ENCODE measurements around the gene URB2. TPM values are rescaled to one million over a fixed set of nuclear protein-coding genes. Genes with fewer than 3 reads are reported as not detected.
A peak's percentile ranks its signal among the peaks of the same experiment; 100 is the strongest.
"Not testable (repeated sequence)": the region's sequence is repeated elsewhere in the genome, so short reads cannot be mapped to it uniquely, and the experiment has no call there.

The URB2 gene
- total RNA-seq, 1 donor from 2014 or later: 14.7 TPM

DNA sequence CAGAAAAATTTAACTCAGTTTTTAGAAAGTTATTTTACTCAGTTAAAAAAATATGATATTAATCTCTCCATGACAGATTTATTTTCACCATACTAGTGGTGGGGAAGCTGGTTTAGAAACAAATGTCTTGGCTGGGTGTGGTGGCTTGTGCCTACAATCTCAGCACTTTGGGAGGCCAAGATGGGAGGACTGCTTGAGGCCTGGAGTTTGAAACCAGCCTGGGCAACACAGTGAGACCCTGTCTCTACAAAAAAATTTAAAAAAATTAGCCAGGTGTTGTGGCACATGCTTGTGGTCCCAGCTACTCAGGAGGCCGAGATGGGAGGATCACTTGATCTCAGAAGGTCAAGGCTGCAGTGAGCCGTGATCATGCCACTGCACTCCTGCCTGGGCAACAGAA lies 17.5 kb upstream of the URB2 start:
- no peak for DNase-seq (ENCODE audit: low spot score in 2 of 2)
- FAIRE-seq: no peak

DNA sequence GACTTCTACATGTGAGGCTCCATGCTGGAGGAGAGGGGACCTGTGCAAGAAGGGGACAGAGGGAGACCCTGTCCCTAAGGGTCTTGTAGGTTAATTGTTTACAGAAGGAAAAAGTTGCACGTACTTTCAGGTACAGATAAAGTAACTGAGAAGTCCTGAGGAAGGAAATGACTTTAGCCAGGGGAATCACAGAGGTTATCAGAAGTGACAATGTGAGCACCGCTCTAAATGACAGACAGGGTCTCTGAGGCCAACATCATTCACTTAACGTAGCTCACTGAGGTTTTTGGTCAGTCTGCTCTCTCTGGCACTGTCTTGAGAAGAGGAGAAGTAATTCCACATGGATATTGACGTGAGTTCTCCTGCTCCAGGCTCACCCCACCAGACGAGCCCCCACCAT lies 12.1 kb upstream of the URB2 start:
- FAIRE-seq (no peak), DNase-seq (ENCODE audit: low spot score in 2 of 2) (no peak)

DNA sequence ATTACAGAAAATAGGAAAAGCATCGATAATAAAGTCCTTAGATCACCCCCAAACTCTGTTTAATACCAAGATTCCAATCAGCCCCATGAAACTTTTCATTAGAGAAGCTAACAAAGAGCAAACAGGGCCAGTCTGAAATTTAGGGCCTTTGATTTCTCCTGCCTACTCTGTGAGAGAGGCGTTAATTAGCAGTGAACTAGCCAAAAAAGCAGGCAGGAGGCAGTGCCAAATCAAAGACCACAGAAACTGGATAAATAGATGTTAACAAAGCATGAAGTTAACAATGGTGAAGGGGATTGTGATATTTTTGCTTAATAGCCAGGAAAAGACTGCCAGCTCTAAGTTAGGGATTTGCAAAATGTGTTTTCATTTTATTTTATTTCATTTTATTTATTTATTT lies 11.3 kb upstream of the URB2 start:
- DNase-seq (ENCODE audit: low spot score in 2 of 2): no peak
- FAIRE-seq: no peak

DNA sequence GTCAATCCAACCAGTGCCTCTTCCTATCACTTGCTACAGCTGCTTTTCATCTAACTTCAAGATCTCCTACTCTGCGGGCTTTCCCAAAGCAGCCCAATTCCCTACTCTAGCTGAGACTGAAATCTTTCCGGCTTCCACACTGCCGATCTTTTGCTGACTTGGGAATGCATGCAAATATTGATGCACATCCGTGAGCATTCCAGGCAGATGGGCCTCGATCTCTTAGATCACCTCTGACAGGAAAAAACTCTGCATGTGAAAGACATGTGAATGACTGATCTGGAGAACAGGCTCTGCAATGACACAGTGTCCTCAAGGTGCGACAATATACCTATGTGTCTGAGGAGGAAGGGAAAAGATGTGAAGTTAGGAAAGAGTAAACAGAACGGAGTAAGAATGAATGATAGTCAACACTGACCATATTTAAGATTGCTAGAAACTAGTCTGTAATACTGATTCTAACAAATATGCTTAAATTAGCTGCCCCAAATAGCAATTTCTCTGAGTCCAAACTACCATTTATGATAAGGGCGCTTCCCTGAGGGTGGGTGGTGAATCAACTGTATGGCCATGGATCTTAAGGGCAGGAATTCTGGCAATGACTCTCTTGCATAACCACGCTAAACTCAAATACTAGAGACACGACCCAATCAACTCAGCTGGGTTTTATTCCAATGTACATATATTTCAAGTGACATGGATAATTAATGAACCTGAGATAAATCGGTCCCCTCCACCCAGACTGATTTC lies 8.5 kb upstream of the URB2 start:
- DNase-seq (ENCODE audit: low spot score in 2 of 2): no peak
- no peak for FAIRE-seq

DNA sequence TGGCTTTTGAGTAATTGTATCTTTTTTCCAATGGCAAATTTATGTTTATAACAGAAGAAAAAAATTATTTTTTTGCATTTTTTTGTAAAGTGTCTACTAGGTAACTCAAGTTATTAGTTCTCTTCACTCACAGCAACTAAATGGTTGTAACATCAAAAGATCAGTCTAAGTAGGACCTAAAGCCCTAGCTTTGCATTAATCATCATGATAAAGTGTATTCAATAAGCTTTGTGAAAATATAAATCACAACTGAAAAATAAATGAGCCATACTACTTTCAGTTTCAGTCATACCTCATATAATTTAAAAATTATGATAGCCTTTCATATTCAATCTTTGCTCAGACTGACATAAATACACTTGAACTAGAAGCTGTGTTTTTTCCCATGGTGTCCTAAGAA lies 7.0 kb upstream of the URB2 start:
- FAIRE-seq: no peak
- DNase-seq (ENCODE audit: low spot score in 2 of 2): no peak

DNA sequence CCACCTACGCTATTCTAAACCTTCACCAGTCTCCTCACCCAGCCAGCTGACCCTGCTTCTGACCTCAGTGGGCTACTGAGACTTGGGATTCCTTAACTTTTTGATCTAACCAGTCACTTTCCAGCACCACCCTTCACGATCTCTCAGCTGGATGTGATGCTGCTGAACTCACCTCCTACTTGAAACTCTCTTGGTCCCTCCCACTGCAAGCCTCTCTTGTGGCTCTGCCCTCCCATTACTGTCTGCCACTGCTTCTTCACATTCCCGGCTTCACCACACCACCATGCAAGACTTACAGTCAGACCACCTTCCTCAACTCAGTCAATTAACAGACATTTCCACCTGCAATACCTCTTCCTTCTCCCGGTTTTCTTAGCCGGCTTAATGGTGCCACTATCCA lies 6.4 kb upstream of the URB2 start:
- FAIRE-seq (no peak), DNase-seq (ENCODE audit: low spot score in 2 of 2) (no peak)

DNA sequence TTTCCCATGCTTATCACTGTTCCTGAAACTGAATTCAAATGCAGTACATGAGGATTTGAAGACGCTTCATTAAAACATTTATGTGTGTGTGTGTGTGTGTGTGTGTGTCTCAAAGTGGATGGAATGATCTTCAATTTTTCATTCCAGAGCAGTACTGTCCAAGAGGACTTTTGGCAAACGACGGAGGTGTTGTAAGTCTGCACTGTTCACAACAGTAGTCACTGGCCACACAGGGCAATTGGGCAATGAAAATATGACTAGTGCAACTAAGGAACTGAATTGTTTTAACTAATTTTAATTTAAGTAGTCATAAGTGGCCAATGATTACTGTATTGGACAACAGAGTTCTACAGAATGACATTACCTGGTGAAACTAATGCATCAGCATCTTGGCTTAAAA lies 5.2 kb upstream of the URB2 start:
- FAIRE-seq: no peak
- DNase-seq (ENCODE audit: low spot score in 2 of 2): no peak

DNA sequence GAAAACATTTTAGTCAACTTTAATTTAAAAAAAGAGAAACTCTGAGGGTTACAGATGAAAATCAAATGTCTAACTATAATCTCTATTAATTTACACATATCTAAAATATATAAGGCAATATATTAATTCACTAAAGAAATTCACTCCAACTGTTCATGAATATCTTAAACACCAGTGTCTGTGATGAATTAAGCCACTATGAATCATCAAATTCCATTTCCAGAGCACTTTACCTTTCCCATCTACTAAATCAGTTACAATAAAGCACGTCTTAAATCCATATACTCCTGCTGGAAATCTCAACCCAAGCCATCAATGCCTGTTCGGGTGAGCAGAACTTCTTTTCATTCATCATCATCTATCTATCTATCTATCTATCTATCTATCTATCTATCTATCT lies 4.4 kb upstream of the URB2 start:
- FAIRE-seq (no peak), DNase-seq (ENCODE audit: low spot score in 2 of 2) (no peak)

DNA sequence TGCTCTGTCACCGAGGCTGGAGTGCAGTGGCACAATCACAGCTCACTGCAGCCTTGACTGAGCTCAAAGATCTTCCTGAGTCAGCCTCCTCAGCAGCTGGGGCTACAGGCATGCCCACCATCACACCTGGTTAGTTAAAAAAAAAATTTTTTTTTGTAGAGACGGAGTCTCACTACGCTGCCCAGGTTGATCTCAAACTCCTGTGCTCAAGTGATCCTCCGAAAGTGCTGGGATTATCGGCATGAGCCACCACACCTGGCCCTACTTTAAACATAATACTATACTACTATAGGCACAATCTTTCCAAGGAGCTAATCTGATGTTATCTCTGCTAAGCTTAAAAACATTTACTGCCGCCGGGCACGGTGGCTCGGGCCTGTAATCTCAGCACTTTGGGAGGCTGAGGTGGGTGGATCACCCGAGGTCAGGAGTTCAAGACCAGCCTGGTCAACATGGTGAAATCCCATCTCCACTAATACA lies 3.4 kb upstream of the URB2 start:
- DNase-seq (ENCODE audit: low spot score in 2 of 2); FAIRE-seq: not testable (repeated sequence)

DNA sequence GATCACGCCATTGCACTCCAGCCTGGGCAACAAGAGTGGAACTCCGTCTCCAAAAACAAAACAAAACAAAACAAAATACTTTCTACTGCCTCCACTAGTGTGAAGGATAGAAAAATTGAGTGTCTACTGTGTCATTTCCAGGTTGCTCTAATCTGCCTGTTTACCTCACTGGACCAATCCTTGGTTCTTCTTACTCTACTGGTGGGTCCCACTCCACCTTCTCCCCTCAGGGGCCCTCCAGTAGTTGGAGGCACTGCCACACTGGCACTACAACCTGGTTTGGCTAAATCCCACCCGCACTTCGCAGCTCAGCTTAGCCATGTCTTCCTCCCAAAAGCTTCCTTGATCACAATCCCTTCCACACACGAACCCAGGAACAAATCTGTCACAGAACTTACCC lies 2.8 kb upstream of the URB2 start:
- FAIRE-seq: no peak
- DNase-seq (ENCODE audit: low spot score in 2 of 2): no peak

DNA sequence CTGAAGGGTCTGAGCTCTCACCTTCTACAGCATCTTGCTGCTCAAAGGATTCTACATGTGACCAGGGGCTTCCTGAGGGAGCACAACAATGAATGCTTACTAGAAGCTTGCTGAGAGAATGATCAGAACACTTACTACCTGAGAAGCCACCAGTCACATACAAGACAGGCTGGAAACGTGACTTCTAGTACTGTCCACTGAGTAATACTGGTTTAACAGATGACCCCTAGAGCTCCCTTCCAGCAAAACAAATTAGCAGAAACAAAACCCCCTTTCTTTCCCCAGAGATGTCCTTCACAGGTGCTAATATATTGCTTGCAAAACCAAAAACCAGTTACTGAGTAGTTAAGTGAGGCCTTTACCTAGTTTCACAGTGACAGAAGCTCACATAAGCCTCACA lies 2.2 kb upstream of the URB2 start:
- DNase-seq (ENCODE audit: low spot score in 2 of 2): no peak
- FAIRE-seq: no peak

DNA sequence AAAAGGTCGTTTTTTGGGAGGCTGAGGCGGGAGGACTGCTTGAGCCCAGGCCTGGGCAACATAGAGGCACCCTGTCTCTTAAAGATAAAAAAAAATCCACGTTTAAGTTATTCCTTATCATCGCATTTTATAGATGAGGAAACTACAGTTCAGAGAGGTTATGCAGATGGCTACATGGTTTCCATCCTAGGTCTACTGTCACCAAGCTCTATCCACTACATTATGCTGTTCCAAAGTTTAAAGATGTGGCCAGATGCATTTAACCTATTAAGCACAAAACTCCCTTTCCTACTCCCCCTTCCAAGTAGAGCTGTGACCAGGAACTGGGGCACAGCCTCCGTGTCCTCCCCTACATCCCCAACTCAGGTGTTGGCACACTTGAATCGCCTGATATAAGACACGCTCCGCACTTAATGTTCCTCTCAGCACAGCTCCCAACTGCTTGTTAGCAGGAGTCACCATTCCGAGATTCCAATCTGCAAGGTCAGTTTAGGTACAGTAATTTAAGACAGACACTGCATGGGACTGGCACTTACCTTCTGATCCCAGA lies 1.5 kb upstream of the URB2 start:
- FAIRE-seq: no peak

DNA sequence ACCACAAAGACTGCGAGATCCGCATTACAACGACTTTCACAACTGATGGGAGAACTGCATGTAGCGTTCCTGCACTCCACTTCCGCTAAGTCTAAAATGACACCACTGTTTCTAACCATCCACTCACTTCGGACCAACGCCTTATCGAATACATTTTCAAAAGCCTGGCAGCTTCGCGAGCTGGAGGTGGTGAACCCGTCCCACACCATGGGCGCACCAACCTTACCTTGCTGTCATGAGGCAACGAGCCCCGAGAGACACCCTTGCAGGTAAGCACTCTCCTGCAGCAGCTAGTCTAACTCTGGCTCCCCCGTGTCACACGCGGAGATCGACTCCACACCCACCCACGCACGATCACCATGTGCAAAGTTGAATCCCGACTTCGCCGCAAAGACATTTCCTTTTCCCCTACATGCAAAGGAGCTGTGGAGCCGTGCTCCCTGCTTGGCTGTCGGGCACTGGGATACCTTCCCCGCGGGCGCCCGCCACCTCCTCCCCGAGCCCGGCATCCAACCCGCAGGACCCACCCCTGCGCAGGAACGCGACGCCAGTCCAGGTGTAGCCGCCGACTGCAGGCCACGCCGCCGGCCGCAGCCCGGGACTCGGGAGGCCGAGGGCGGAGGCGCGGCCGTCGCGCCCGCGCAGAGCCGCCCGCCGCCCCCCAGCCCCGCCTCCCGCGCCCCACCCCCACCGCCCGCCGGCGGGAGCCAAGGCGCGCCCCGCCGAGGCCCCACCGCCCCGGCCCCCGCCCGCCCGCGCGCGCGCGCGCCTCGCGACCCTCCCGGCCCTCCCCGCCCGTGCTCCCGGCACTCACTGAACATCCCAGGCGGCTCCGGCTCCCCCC lies 754 bp upstream of the URB2 start:
- DNase-seq (ENCODE audit: low spot score in 2 of 2) (peak; percentile 86 to 91), FAIRE-seq (no peak)

More for the DNA sequence above, 1.5 kb upstream of the URB2 start:
- DNase-seq (ENCODE audit: low spot score in 2 of 2): peak in 1 of 2 donors; percentile 19

DNA sequence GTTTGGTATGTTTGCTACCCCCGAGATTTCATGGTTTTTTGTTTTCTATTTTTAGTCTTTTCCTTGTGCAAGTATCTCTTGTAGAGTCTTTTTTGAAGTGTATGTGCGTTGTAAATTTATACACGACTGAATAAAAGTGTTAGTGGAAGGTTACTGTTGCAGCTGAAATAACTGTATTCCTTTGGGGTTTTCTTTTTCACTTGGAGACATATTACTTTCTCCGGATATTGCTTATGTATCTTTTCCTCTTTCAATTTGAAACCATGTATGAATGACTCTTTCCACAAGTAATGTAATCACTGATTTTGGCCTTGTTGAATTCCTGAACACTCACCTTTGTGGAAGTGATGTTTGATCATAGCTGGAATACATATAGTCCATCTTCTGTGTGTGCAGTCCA lies 956 bp downstream of the URB2 start:
- FAIRE-seq (no peak), DNase-seq (ENCODE audit: low spot score in 2 of 2) (no peak)

DNA sequence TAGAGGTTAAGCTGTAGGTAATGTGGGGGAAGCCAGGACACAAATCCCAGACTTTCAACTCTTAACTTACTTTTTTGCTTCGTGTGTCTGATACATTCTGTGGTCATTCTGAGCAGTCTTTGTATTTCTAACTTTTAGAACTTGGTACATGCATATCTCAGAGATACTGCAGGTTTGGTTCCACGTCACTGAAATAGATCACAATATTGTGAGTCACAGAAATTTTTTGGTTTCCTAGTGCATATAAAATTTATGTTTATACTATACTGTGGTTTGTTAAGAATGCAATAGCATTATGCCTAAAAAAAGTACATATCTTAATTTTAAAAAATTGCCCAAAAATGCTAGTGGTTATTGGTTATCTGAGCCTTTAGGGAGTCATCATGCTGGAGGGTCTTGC lies 3.2 kb downstream of the URB2 start:
- no peak for FAIRE-seq
- DNase-seq (ENCODE audit: low spot score in 2 of 2): no peak

DNA sequence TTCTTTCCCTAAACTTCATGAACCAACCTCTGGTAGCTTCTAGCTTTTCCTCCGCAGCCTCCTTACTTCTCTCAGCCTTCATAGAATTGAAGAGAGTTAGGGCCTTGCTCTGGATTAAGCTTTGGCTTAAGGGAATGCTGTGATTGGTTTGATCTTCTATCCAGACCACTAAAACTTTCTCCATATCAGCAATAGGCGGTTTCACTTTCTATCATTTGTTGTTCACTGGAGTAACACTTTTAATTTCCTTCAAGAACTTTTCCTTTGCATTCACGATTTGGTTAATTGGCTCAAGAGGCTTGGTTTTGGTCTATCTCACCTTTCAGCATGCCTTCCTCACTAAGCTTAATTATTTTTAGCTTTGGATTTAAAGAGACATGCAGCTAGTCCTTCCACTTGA lies 5.1 kb downstream of the URB2 start:
- no peak for FAIRE-seq
- DNase-seq (ENCODE audit: low spot score in 2 of 2): no peak

DNA sequence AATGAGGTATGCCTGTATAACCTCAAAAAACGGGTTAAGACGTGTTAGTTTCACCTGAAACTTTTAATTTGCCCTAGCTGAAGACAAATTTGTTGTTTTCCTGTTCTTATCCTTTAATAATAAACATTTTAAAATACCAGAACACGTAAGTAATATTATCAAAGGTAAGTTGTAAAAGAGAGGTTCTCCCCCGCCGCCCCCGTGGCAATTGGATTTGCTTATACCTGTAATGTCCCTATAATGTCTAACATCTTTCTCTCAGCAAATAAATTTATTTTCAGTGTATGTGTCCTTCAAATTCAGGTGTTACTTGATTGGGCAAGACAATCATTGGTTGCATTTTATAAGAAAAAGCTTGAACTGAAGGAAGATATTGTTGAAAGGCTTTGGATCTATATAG lies 5.9 kb downstream of the URB2 start:
- FAIRE-seq: no peak
- DNase-seq (ENCODE audit: low spot score in 2 of 2): no peak

DNA sequence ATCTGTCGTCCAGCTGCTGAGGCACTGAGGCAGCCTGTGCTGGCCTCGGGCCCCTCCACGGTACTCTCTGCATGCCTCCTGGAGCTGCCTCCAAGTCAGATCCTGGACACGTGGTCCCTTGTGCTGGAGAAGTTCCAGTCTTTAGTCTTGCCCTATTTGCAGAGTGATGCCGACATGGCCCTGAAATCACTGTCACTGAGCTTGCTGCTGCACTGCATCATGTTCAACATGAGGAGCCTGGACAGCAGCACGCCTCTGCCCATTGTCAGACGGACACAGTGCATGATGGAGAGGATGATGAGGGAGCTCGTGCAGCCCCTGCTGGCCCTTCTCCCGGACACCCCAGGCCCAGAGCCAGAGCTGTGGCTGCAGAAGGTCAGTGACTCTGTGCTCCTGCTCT lies 10.0 kb downstream of the URB2 start:
- no peak for FAIRE-seq
- DNase-seq (ENCODE audit: low spot score in 2 of 2): no peak

DNA sequence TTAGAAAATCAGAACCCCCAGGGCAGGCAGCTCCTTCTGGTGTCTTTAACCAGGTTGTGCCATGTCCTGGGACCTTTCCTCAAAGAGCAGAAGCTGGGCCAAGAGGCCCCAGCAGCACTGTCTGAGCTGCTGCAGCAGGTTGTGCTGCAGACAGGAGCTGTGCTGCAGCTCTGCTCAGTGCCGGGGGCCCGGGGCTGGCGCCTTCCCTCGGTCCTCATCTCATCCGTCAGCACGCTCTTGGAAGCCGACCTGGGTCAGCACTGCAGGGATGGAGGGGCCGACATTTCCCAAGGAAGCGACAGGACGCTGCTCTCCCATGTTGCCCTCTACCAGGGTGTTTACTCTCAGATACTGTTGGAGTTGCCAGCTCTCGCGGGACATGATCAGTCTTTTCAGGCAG lies 11.7 kb downstream of the URB2 start:
- FAIRE-seq (no peak), DNase-seq (ENCODE audit: low spot score in 2 of 2) (no peak)

DNA sequence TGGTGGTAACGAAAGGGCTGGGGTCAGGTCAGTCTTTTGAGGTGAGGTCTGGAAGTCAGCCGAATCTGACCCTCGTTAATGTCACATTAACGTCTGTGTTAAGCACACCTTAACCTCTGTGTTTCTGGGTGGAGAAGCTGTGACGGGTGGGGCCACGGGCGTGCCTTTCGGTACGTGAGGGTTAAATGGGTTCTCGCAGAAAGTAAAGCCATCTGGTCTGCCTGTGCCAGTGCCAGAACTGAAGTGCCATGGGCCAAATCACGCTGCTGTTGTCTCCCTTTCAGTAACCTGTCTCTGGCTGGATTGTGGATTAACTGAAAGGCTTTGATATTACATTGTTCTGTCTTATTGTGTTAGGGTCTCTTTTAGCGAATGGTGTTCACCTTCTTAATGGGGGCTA lies 14.4 kb downstream of the URB2 start:
- FAIRE-seq (no peak), DNase-seq (ENCODE audit: low spot score in 2 of 2) (no peak)

DNA sequence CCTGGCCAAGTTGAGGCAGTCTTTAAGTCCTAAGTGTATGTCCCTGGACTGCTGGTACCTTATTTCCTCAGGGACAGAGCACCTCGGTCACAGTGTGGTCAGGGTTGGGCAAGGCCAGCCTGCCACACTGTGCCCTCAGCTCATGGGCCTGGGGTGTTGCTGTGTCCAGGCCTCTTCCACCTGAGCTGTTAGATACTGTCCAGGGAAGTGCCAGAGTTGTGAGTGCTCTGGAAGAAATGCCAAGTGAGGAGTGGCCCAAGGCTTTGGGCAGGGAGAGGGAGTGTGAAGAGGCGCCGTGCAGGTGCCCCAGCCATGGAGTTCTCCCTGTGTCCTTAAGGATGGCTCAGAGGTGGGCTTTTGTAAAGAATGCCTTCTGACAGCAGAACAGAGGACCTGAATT lies 15.3 kb downstream of the URB2 start:
- FAIRE-seq: no peak
- DNase-seq (ENCODE audit: low spot score in 2 of 2): no peak

DNA sequence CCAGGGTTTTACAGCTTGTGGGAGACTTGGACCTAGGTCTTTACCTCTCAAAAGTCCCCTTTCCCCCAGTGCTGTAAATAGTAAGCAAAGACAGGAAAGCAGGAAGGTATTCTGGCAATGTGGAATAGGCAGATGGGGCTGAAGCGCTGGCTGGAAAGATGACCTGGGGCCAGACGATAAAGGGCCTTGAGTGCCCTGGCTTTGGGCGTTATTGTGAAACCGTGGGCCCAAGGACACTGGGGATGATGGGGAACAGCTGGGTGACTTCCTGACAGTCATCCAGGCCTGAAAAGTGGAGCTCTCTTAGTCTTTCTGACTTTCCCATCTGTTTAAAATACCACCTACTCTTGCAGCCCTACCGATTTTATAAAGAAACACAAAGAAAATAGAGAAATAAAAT lies 16.3 kb downstream of the URB2 start:
- no peak for DNase-seq (ENCODE audit: low spot score in 2 of 2)
- no peak for FAIRE-seq

Measured in frontal cortex (tissue), 4 donors.